Ascending aorta (tissue), 2 donors: ENCODE results near the gene PDE9A. TPM values are rescaled to one million over a fixed set of nuclear protein-coding genes. Genes with fewer than 3 reads are reported as not detected.

Source experiments
- DNase-seq, 2 donors: peaks; one replicate each; pipeline ENCODE4 v3.0.0-alpha.2; 2019; ENCODE audit warnings: low spot score in 2 of 2
- H3K27ac ChIP-seq, 2 donors: fragments of 200-600 bp; sonication (generic); one replicate each; pipeline ENCODE4 v1.5.1; 2016 to 2017; ENCODE audit warnings: mild to moderate bottlenecking in 1 of 2
- H3K27me3 ChIP-seq: fragments of 200-600 bp; sonication (generic); one replicate; pipeline ENCODE4 v1.5.1; 2017
- H3K36me3 ChIP-seq, 2 donors: fragments of 200-600 bp; sonication (generic); one replicate each; pipeline ENCODE4 v1.5.1; 2016
- H3K4me1 ChIP-seq, 2 donors: fragments of 200-600 bp; sonication (generic); one replicate each; pipeline ENCODE4 v1.5.1; 2016 to 2017; ENCODE audit warnings: mild to moderate bottlenecking in 1 of 2
- H3K4me3 ChIP-seq, 2 donors: fragments of 200-600 bp; sonication (generic); one replicate each; pipeline ENCODE4 v1.5.1; 2016 to 2017; ENCODE audit warnings: mild to moderate bottlenecking in 1 of 2
- H3K9me3 ChIP-seq, 2 donors: fragments of 200-600 bp; sonication (generic); one replicate each; pipeline ENCODE4 v1.5.1; 2016
- intact Hi-C: fragments of 100-400 bp; cut with DNase I; formaldehyde crosslinking; loops from one replicate; pipeline ENCODE4 v1.15.1; 2023
- total RNA-seq: library from RNA; depleted of rRNA; stranded (reverse); fragments of >200 nt; gene quantifications from one replicate; pipeline ENCODE4 v1.1.0, GENCODE V29; 2016
- TF ChIP-seq, protein P1 (sequence below), 3 experiments: fragments of 200-600 bp in 2 of 3; fragments of 450-650 bp in 1 of 3; sonication (generic) in 2 of 3; IDR thresholded peaks; one replicate each; pipeline ENCODE4 v1.5.1; 2016 to 2019; ENCODE audit warnings: antibody characterized with exemption in 3 of 3, mild to moderate bottlenecking in 1 of 3, moderate library complexity in 1 of 3

PDE9A gene
- total RNA-seq, 1 donor from 2014 or later = 2.2 TPM

- DNase-seq = no peak
- Histone ChIP-seq H3K4me3 (no peak overlapping the region), H3K27ac (no peak overlapping the region), H3K9me3 (no peaks in the 10 kb centered on the region), H3K27me3 (no peaks in the 10 kb centered on the region), H3K4me1 (no peaks in the 10 kb centered on the region), H3K36me3 (no peaks in the 10 kb centered on the region)
- intact Hi-C loops = no loop called here
- TF ChIP-seq, protein P1, sequence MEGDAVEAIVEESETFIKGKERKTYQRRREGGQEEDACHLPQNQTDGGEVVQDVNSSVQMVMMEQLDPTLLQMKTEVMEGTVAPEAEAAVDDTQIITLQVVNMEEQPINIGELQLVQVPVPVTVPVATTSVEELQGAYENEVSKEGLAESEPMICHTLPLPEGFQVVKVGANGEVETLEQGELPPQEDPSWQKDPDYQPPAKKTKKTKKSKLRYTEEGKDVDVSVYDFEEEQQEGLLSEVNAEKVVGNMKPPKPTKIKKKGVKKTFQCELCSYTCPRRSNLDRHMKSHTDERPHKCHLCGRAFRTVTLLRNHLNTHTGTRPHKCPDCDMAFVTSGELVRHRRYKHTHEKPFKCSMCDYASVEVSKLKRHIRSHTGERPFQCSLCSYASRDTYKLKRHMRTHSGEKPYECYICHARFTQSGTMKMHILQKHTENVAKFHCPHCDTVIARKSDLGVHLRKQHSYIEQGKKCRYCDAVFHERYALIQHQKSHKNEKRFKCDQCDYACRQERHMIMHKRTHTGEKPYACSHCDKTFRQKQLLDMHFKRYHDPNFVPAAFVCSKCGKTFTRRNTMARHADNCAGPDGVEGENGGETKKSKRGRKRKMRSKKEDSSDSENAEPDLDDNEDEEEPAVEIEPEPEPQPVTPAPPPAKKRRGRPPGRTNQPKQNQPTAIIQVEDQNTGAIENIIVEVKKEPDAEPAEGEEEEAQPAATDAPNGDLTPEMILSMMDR (IDR thresholded peaks at IDR 0.05) = no peak
These were observed 87.0 kb downstream of the PDE9A start for GRCh38 chr21:42740405-42740909.

GRCh38 chr21:42741066-42741465, 87.6 kb downstream of the PDE9A start:
- intact Hi-C loops = no loop called here
- TF ChIP-seq, protein P1 (IDR thresholded peaks at IDR 0.05) = no peak
- H3K27me3 ChIP-seq = no peaks in the 10 kb centered on the region
- no peaks in the 10 kb centered on the region for H3K9me3 ChIP-seq
- DNase-seq = peak in 1 of 2 donors; percentile 59
- no peaks in the 10 kb centered on the region for H3K36me3 ChIP-seq
- no peak overlapping the region for H3K27ac ChIP-seq
- no peaks in the 10 kb centered on the region for H3K4me1 ChIP-seq
- no peak overlapping the region for H3K4me3 ChIP-seq

DNA sequence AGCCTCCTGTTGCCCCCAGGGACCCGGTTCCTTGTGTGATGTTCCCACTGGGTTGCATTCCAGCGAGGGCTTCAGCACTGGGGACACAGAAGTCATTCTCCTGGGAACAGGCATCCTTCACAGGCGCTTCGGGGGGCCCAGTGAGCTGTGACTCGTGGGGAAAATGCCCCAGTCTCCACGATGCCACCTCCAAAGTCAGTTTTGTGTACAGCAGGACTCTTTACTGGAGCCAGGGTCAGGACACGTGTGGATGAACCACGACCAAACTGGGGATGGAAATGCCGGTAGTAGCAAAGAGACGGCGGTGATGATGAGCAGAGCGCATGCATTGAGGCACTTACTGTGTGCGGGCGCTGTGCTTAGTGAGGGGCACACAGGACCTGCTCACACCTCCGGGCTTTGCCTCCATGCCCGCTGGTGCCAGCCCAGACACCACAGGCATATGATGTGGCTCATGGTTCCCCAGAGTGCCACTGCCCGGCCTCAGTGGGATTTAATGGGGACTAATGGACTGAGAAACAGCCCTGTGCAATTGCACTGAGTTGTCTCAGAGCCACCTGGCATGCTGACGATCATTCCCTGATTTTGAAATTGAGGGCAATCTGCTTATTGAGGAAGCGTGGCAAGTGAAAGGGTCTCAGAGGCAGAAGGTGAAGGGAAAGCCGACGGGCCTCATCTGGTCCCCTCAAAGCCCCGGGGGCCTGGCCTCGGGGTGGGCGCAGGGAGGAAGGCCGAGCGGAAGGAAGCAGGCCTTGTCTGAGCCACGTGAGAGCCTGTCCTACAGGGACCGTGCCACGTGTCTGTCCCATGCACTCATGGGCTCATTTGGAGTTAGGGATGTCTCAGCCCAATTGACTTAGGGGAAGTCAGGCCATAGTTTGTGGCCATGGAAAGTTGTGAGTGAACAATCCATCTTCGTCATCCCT, 91.4 kb downstream of the PDE9A start:
- no peaks in the 10 kb centered on the region for H3K36me3 ChIP-seq
- intact Hi-C loops = no loop called here
- TF ChIP-seq, protein P1 (IDR thresholded peaks at IDR 0.05) = no peak
- no peak overlapping the region for H3K27ac ChIP-seq
- H3K27me3 ChIP-seq = no peaks in the 10 kb centered on the region
- H3K4me1 ChIP-seq = no peaks in the 10 kb centered on the region
- no peak overlapping the region for H3K4me3 ChIP-seq
- DNase-seq = no peak
- no peaks in the 10 kb centered on the region for H3K9me3 ChIP-seq

GRCh38 chr21:42745511-42746239, 92.3 kb downstream of the PDE9A start:
- no peak for DNase-seq
- no peak overlapping the region for H3K27ac ChIP-seq
- H3K27me3 ChIP-seq = no peaks in the 10 kb centered on the region
- intact Hi-C loops = no loop called here
- H3K4me3 ChIP-seq = no peak overlapping the region
- TF ChIP-seq, protein P1 (IDR thresholded peaks at IDR 0.05) = no peak
- H3K4me1 ChIP-seq = no peaks in the 10 kb centered on the region
- no peaks in the 10 kb centered on the region for H3K9me3 ChIP-seq
- H3K36me3 ChIP-seq = no peaks in the 10 kb centered on the region

DNA sequence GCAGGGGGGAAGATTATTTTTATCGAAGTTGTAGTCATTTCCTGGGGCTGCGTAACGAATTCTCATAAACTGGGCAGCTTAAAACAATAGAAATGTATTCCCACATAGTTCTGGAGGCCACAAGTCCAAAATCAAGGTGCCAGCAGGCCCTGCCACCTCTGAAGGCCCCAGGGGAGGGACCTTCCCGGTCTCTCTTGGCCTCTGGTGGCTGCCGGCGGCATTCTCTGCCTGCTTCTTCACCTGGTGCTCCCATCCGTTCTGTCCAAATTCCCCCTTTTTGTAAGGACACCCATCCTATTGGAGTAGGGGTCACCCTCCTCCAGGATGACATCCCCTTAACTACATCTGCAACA, 92.8 kb downstream of the PDE9A start:
- TF ChIP-seq, protein P1 (IDR thresholded peaks at IDR 0.05) = no peak
- Histone ChIP-seq H3K4me3 (no peak overlapping the region), H3K27me3 (no peaks in the 10 kb centered on the region), H3K4me1 (no peaks in the 10 kb centered on the region), H3K36me3 (no peaks in the 10 kb centered on the region), H3K27ac (no peak overlapping the region), H3K9me3 (no peaks in the 10 kb centered on the region)
- DNase-seq = no peak
- intact Hi-C loops = no loop called here
